GM12874 (cell line): ENCODE results near the gene NFIL3.

Source experiments
- CTCF ChIP-seq: IDR thresholded peaks from 2 replicates; pipeline ENCODE4 v1.5.1; 2011; ENCODE audit warnings: low read depth, mild to moderate bottlenecking, control low read depth, low read length, moderate library complexity; ENCODE audit not compliant: insufficient read depth

The NFIL3 gene

DNA sequence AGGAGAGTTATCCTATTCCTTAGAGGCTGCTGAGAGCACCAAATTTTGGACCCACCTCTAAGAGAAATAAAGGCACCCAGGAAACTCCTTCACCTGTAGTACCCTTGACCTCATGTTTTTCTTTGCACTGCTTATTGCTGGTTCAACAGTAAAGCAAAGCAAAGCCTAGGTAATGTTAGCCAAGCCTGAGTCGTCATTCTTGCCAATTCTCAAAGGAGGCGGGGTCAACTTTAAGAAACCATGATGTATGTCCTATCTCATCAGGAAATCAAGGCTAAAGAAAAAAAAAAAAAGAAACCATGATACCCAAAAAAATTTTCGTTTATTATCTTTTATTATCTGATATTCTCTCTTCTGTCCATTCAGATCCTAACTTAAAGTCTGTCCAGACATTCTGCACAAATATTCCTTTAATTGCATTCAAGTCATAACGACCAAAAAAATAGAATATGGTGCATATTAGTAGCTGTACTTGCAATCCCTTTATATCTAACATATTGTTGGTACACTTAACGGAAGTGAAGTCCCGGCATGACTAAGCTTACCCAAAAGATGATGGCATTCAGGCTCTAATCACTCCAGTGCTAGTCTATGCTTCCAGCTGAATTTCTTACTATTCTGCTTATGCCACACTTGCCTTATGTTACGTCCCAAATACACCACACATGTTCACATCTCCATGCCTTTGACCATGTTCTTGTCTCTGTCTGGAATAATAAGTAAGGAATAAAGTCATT is 63.7 kb downstream of the NFIL3 start:
- no peak for TF ChIP-seq CTCF

DNA sequence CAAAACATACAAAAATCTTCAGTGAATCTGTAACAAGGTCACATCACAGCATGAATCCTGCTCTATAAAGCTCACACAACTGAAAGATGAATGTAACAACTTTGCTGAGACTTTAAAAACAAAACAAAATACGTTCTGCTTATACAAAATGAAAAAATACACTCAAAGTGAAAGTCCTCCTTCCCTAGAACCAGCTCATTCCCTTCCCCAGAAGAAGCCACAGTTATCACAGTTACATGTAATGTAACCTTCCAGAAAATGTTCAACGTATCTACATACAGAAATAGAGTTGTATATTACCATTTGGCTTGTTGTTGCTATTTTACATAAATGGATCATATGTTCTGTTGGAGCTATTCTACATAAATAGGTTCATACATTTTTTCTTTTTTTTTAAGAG is 64.5 kb downstream of the NFIL3 start:
- TF ChIP-seq CTCF = no peak
